Measurements from ENCODE around the gene CNKSR3. TPM values are rescaled to one million over a fixed set of nuclear protein-coding genes. Genes with fewer than 3 reads are reported as not detected.

Gene CNKSR3
- total RNA-seq, 1 experiment from 2014 or later = 2.2 TPM

- in situ Hi-C loops (cut with HindIII; ENCODE audit: low sequenced_read_pairs) = no loop called here
- no peak for DNase-seq (ENCODE audit: low spot score)
Measured at GRCh38 chr6:154367839-154368695, 142.4 kb downstream of the CNKSR3 start.

GRCh38 chr6:154367336-154367735 lies 143.1 kb downstream of the CNKSR3 start:
- in situ Hi-C loops (cut with HindIII; ENCODE audit: low sequenced_read_pairs) = no loop called here
- no peak for DNase-seq (ENCODE audit: low spot score)

- no peak for DNase-seq (ENCODE audit: low spot score)
- in situ Hi-C loops (cut with HindIII; ENCODE audit: low sequenced_read_pairs) = no loop called here
Measured at GRCh38 chr6:154363821-154364220, 146.7 kb downstream of the CNKSR3 start.

- in situ Hi-C loops (cut with HindIII; ENCODE audit: low sequenced_read_pairs) = no loop called here
- no peak for DNase-seq (ENCODE audit: low spot score)
Measured at GRCh38 chr6:154361476-154361875, 149.0 kb downstream of the CNKSR3 start.

- DNase-seq (ENCODE audit: low spot score) = no peak
- in situ Hi-C loops (cut with HindIII; ENCODE audit: low sequenced_read_pairs) = no loop called here
Measured at GRCh38 chr6:154360476-154360875, 150.0 kb downstream of the CNKSR3 start.

- DNase-seq (ENCODE audit: low spot score) = no peak
- in situ Hi-C loops (cut with HindIII; ENCODE audit: low sequenced_read_pairs) = no loop called here
Measured at GRCh38 chr6:154359679-154360078, 150.8 kb downstream of the CNKSR3 start.

- in situ Hi-C loops (cut with HindIII; ENCODE audit: low sequenced_read_pairs) = no loop called here
- DNase-seq (ENCODE audit: low spot score) = peak; percentile 63
Measured at GRCh38 chr6:154359161-154359574, 151.3 kb downstream of the CNKSR3 start.

- DNase-seq (ENCODE audit: low spot score) = no peak
- in situ Hi-C loops (cut with HindIII; ENCODE audit: low sequenced_read_pairs) = no loop called here
Measured at GRCh38 chr6:154358019-154358545, 152.4 kb downstream of the CNKSR3 start.

GRCh38 chr6:154356690-154357089 lies 153.8 kb downstream of the CNKSR3 start, which contains the start of gene IPCEF1:
Gene IPCEF1, minus strand, starts transcription at chr6:154356803. Its CDS starts 90,856 bp downstream, at chr6:154265947.
- in situ Hi-C loops (cut with HindIII; ENCODE audit: low sequenced_read_pairs) = no loop called here
- DNase-seq (ENCODE audit: low spot score) = no peak

- DNase-seq (ENCODE audit: low spot score) = no peak
- in situ Hi-C loops (cut with HindIII; ENCODE audit: low sequenced_read_pairs) = no loop called here
Measured at GRCh38 chr6:154356113-154356512, 154.4 kb downstream of the CNKSR3 start.

GRCh38 chr6:154354265-154354777 lies 156.2 kb downstream of the CNKSR3 start:
- in situ Hi-C loops (cut with HindIII; ENCODE audit: low sequenced_read_pairs) = no loop called here
- no peak for DNase-seq (ENCODE audit: low spot score)

GRCh38 chr6:154353626-154354025 lies 156.9 kb downstream of the CNKSR3 start:
- DNase-seq (ENCODE audit: low spot score) = no peak
- in situ Hi-C loops (cut with HindIII; ENCODE audit: low sequenced_read_pairs) = no loop called here

GRCh38 chr6:154352898-154353585 lies 157.4 kb downstream of the CNKSR3 start:
- in situ Hi-C loops (cut with HindIII; ENCODE audit: low sequenced_read_pairs) = no loop called here
- DNase-seq (ENCODE audit: low spot score) = no peak

GRCh38 chr6:154350293-154350692 lies 160.2 kb downstream of the CNKSR3 start:
- DNase-seq (ENCODE audit: low spot score) = no peak
- in situ Hi-C loops (cut with HindIII; ENCODE audit: low sequenced_read_pairs) = no loop called here

GRCh38 chr6:154347981-154348380 lies 162.5 kb downstream of the CNKSR3 start:
- in situ Hi-C loops (cut with HindIII; ENCODE audit: low sequenced_read_pairs) = no loop called here
- DNase-seq (ENCODE audit: low spot score) = no peak

- in situ Hi-C loops (cut with HindIII; ENCODE audit: low sequenced_read_pairs) = no loop called here
Measured at GRCh38 chr6:154345811-154346210, 164.7 kb downstream of the CNKSR3 start.

GRCh38 chr6:154343473-154344308 lies 166.8 kb downstream of the CNKSR3 start:
- peak; percentile 10 for DNase-seq (ENCODE audit: low spot score)
- in situ Hi-C loops (cut with HindIII; ENCODE audit: low sequenced_read_pairs) = no loop called here

More at GRCh38 chr6:154345811-154346210, 164.7 kb downstream of the CNKSR3 start:
- no peak for DNase-seq (ENCODE audit: low spot score)

GRCh38 chr6:154341871-154342270 lies 168.6 kb downstream of the CNKSR3 start:
- in situ Hi-C loops (cut with HindIII; ENCODE audit: low sequenced_read_pairs) = no loop called here
- DNase-seq (ENCODE audit: low spot score) = no peak

- in situ Hi-C loops (cut with HindIII; ENCODE audit: low sequenced_read_pairs) = no loop called here
- no peak for DNase-seq (ENCODE audit: low spot score)
Measured at GRCh38 chr6:154341336-154341735, 169.1 kb downstream of the CNKSR3 start.

Data from G401 (cell line).